Suprapubic skin (tissue), 4 donors: ENCODE measurements around the gene TMEM80.

Experiments used
- CTCF ChIP-seq, 2 donors: fragments of 200-600 bp in 1 of 2; fragments of 450-650 bp in 1 of 2; sonication (generic) in 1 of 2; IDR thresholded peaks; one replicate each; pipeline ENCODE4 v1.5.1; 2016 to 2019; ENCODE audit warnings: antibody characterized with exemption in 2 of 2, mild to moderate bottlenecking in 1 of 2, moderate library complexity in 1 of 2
- EP300 ChIP-seq: sonication (generic); formaldehyde crosslinking; IDR thresholded peaks from one replicate; pipeline ENCODE4 v1.6.1; 2017; ENCODE audit warnings: antibody characterized with exemption
- POLR2A ChIP-seq, 2 donors: fragments of 450-650 bp; IDR thresholded peaks; one replicate each; pipeline ENCODE4 v1.6.1; 2017; ENCODE audit warnings: antibody characterized with exemption in 2 of 2, mild to moderate bottlenecking in 2 of 2, moderate library complexity in 2 of 2
- POLR2AphosphoS5 ChIP-seq, 3 donors: sonication (generic); formaldehyde crosslinking; IDR thresholded peaks; one replicate each; pipeline ENCODE4 v1.6.1; 2017; ENCODE audit warnings: antibody characterized with exemption in 3 of 3

GRCh38 chr11:665704-666281 is 29.8 kb upstream of the TMEM80 start:
- TF ChIP-seq CTCF (IDR thresholded peaks at IDR 0.05) = no peak
- no peak for TF ChIP-seq EP300
- no peak for TF ChIP-seq POLR2A (IDR thresholded peaks at IDR 0.05)
- no peak for TF ChIP-seq POLR2AphosphoS5 (IDR thresholded peaks at IDR 0.05)
